ENCODE measurements around the gene NALCN. TPM values are rescaled to one million over a fixed set of nuclear protein-coding genes. Genes with fewer than 3 reads are reported as not detected.

The NALCN gene
- total and polyA plus RNA-seq, 2 experiments from 2014 or later: 0.33 to 0.57 TPM

DNA sequence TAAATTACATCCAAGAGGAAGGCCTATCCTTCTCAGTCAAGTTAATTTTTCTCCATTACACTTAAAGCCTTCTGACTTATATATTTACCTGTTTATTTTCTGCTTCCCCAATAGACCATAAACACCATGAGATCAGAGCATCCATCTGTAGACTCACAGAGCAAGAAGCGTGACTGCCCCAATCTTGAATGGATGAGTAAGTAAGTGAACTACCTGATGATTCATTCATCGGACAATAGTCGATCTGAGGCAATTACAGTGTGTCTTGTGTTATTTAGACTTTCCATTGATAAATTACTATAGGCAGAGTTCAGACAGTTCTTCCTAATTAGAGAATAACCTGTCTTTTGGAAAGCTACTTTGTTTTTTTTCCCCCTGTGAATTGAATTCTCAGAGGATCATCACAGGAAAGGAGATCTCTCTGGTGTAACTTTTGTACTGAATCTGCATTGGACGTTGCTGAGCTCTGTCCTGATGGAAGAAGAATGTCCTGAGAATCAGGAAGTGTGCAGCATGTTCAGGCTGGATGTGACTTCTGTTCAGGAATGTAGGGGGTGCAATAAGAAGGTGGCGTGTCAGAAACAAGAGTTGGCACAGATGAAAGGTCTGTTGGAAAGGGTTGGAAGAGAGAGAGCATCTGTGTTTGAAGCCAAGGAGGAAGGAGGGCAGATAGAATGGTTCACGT is 367.0 kb downstream of the NALCN start:
- Histone ChIP-seq H3K4me2 (no peak overlapping the region), H3K79me2 (no peaks in the 10 kb centered on the region), H2AFZ (no peak overlapping the region), H3K4me3 (no peak overlapping the region), H3K9me3 (ENCODE audit: low read depth) (no peaks in the 10 kb centered on the region), H3K9me2 (replicated peaks; ENCODE audit: insufficient read depth) (no peaks in the 10 kb centered on the region), H3K4me1 (ENCODE audit: insufficient read depth) (peaks cover 7% of the 10 kb centered on the region), H3K27ac (peak overlapping the region; percentile 36), H3K27me3 (no peaks in the 10 kb centered on the region), H3K36me3 (replicated peaks; ENCODE audit: insufficient read depth, low read depth) (no peaks in the 10 kb centered on the region), H4K20me1 (ENCODE audit: insufficient read depth, poor library complexity, severe bottlenecking) (no peaks in the 10 kb centered on the region)
- DNase-seq (ENCODE audit: low spot score): no peak
- no peak for TF ChIP-seq EZH2phosphoT487 (IDR thresholded peaks at IDR 0.05; ENCODE audit: low read depth, severe bottlenecking, unreplicated experiment)
- no peak for TF ChIP-seq EZH2 (IDR thresholded peaks at IDR 0.05; ENCODE audit: borderline replicate concordance)
- TF ChIP-seq, protein P1, sequence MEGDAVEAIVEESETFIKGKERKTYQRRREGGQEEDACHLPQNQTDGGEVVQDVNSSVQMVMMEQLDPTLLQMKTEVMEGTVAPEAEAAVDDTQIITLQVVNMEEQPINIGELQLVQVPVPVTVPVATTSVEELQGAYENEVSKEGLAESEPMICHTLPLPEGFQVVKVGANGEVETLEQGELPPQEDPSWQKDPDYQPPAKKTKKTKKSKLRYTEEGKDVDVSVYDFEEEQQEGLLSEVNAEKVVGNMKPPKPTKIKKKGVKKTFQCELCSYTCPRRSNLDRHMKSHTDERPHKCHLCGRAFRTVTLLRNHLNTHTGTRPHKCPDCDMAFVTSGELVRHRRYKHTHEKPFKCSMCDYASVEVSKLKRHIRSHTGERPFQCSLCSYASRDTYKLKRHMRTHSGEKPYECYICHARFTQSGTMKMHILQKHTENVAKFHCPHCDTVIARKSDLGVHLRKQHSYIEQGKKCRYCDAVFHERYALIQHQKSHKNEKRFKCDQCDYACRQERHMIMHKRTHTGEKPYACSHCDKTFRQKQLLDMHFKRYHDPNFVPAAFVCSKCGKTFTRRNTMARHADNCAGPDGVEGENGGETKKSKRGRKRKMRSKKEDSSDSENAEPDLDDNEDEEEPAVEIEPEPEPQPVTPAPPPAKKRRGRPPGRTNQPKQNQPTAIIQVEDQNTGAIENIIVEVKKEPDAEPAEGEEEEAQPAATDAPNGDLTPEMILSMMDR (IDR thresholded peaks at IDR 0.05; ENCODE audit: poor library complexity): no peak
- WGBS (ENCODE audit: low lambda C conversion rate, missing lambda C conversion rate): 76% methylated on average over 6 of the region's 6 CpGs

DNA sequence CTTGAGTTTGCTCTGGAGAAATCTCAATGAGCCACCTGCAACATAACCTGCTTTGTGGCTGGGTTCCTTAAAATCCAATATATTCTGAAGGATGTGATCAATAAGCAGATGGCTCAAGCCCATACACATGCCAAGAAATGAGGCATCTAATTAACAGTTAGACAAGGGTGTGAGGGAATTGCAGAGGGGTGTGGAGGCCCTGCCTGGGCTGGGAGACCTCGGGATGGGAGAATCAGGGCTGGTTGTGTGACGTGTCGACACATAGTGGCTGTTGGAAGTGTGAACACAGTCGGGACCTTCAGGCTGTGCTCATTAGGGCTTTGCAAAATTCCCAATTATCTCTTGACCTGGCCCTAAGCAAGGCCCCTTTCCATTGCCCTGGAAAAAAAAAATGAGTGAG is 379.8 kb downstream of the NALCN start:
- no peak for TF ChIP-seq EZH2 (IDR thresholded peaks at IDR 0.05; ENCODE audit: borderline replicate concordance)
- TF ChIP-seq, protein P1 (IDR thresholded peaks at IDR 0.05; ENCODE audit: poor library complexity): no peak
- TF ChIP-seq EZH2phosphoT487 (IDR thresholded peaks at IDR 0.05; ENCODE audit: low read depth, severe bottlenecking, unreplicated experiment): no peak
- H2AFZ ChIP-seq: no peak overlapping the region
- no peaks in the 10 kb centered on the region for H3K27me3 ChIP-seq
- H3K27ac ChIP-seq: no peak overlapping the region
- no peaks in the 10 kb centered on the region for H3K4me1 ChIP-seq (ENCODE audit: insufficient read depth)
- H3K79me2 ChIP-seq: no peaks in the 10 kb centered on the region
- no peak overlapping the region for H3K4me2 ChIP-seq
- no peaks in the 10 kb centered on the region for H4K20me1 ChIP-seq (ENCODE audit: insufficient read depth, poor library complexity, severe bottlenecking)
- no peaks in the 10 kb centered on the region for H3K9me2 ChIP-seq (replicated peaks; ENCODE audit: insufficient read depth)
- H3K36me3 ChIP-seq (replicated peaks; ENCODE audit: insufficient read depth, low read depth): no peaks in the 10 kb centered on the region
- H3K4me3 ChIP-seq: no peak overlapping the region
- WGBS (ENCODE audit: low lambda C conversion rate, missing lambda C conversion rate): 96% methylated on average over 4 of the region's 4 CpGs
- peaks cover 4% of the 10 kb centered on the region for H3K9me3 ChIP-seq (ENCODE audit: low read depth)
- no peak for DNase-seq (ENCODE audit: low spot score)

DNA sequence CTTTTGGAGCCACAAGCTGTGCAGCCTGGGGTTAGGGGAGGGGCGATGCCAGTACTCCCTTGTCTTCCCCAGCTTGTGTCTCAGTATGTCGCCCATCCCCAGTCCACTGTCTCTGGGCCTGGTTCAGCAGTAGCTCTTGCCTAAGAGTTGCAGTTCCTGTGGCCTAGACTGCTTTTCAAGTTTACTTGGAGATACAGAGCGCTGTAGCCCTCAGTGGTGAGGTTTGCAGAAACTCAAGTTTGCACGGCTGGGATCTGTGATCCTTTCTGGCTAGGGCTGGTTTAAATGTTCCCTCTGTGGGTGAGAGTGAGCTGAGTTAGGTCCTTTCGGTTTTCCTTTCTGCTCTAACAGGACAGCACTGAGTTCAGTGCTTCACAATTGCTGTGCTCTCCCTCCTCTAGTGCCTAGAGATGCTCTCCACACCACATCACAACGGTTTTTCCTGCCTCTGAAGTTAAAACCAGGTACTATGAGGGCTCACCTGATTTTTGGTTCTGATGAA is 381.1 kb downstream of the NALCN start:
- WGBS (ENCODE audit: low lambda C conversion rate, missing lambda C conversion rate): 89% methylated on average over 6 of the region's 6 CpGs
- H2AFZ ChIP-seq: no peak overlapping the region
- TF ChIP-seq, protein P1 (IDR thresholded peaks at IDR 0.05; ENCODE audit: poor library complexity): no peak
- TF ChIP-seq EZH2 (IDR thresholded peaks at IDR 0.05; ENCODE audit: borderline replicate concordance): no peak
- no peak for TF ChIP-seq EZH2phosphoT487 (IDR thresholded peaks at IDR 0.05; ENCODE audit: low read depth, severe bottlenecking, unreplicated experiment)

More for the DNA sequence above, 381.1 kb downstream of the NALCN start:
- Histone ChIP-seq H3K4me3 (no peak overlapping the region), H3K9me3 (ENCODE audit: low read depth) (peaks cover 4% of the 10 kb centered on the region), H3K27me3 (no peaks in the 10 kb centered on the region), H3K36me3 (replicated peaks; ENCODE audit: insufficient read depth, low read depth) (no peaks in the 10 kb centered on the region), H3K27ac (no peak overlapping the region), H3K4me2 (no peak overlapping the region), H3K79me2 (no peaks in the 10 kb centered on the region), H3K4me1 (ENCODE audit: insufficient read depth) (no peaks in the 10 kb centered on the region), H4K20me1 (ENCODE audit: insufficient read depth, poor library complexity, severe bottlenecking) (no peaks in the 10 kb centered on the region), H3K9me2 (replicated peaks; ENCODE audit: insufficient read depth) (no peaks in the 10 kb centered on the region)
- no peak for DNase-seq (ENCODE audit: low spot score)

Measured in hepatocyte (in vitro differentiated cells).